ENCODE results near the gene SYNPO2.

DNA sequence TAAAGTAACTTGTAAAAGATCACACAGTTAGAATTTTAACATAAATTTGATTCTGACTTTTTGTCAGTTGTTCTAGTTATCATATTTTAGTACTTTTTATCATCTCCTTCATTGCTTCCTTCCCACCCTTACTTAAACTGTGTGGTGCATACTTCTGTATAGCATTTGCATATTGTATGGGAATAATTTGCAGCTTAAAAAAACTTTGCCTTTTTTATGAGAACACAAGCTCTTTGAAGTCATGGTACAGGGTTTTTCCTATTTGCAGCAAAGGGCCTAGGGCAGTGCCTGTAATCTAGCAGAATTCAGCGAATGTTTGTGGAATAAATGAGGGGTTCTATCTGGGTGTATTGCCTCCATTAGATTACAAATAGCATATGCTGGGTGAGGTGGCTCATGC lies 41.6 kb downstream of the SYNPO2 start:
- TF ChIP-seq, protein P1, sequence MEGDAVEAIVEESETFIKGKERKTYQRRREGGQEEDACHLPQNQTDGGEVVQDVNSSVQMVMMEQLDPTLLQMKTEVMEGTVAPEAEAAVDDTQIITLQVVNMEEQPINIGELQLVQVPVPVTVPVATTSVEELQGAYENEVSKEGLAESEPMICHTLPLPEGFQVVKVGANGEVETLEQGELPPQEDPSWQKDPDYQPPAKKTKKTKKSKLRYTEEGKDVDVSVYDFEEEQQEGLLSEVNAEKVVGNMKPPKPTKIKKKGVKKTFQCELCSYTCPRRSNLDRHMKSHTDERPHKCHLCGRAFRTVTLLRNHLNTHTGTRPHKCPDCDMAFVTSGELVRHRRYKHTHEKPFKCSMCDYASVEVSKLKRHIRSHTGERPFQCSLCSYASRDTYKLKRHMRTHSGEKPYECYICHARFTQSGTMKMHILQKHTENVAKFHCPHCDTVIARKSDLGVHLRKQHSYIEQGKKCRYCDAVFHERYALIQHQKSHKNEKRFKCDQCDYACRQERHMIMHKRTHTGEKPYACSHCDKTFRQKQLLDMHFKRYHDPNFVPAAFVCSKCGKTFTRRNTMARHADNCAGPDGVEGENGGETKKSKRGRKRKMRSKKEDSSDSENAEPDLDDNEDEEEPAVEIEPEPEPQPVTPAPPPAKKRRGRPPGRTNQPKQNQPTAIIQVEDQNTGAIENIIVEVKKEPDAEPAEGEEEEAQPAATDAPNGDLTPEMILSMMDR (conservative IDR thresholded peaks at IDR 0.05; ENCODE audit: low read length) = no peak
- no peak for TF ChIP-seq EZH2phosphoT487 (IDR thresholded peaks at IDR 0.05; ENCODE audit: borderline replicate concordance)

Data from Loucy (cell line).